WTC11 (cell line): ENCODE results near the gene SLC7A8. TPM values are rescaled to one million over a fixed set of nuclear protein-coding genes. Genes with fewer than 3 reads are reported as not detected.

Experiments
- ATAC-seq: fragments of 200-7000 bp; cut with Tn5 transposase; 2 replicates; pipeline ENCODE4 v1.10.0; 2021; ENCODE audit warnings: mild to moderate bottlenecking, moderate library complexity
- CTCF ChIA-PET: fragments of 300-600 bp; sonication (Branson Sonifier 250); formaldehyde crosslinking; loops from one replicate; lab custom pipeline; 2021; ENCODE audit warnings: antibody characterized with exemption; lab: Charles Lee
- POLR2A ChIA-PET: fragments of 350-600 bp; sonication (Branson Sonifier 250); formaldehyde crosslinking; loops from one replicate; lab custom pipeline; 2021; ENCODE audit warnings: antibody characterized with exemption; lab: Charles Lee
- DNase-seq: peaks from one replicate; pipeline ENCODE4 v3.0.0; 2021; ENCODE audit warnings: low spot score
- H3K27ac Mint-ChIP-seq: 2 replicates; pipeline ENCODE4 v1.8.0; 2021; ENCODE audit warnings: mixed read lengths
- H3K27me3 Mint-ChIP-seq: 2 replicates; pipeline ENCODE4 v1.8.0; 2021; ENCODE audit warnings: low read depth, mild to moderate bottlenecking, moderate library complexity, mixed read lengths
- H3K36me3 Mint-ChIP-seq: 2 replicates; pipeline ENCODE4 v1.8.0; 2021; ENCODE audit warnings: mixed read lengths
- H3K4me1 Mint-ChIP-seq: 2 replicates; pipeline ENCODE4 v1.8.0; 2022; ENCODE audit warnings: mixed read lengths
- H3K4me3 Mint-ChIP-seq: 2 replicates; pipeline ENCODE4 v1.8.0; 2021; ENCODE audit warnings: mild to moderate bottlenecking, moderate library complexity, mixed read lengths
- H3K9me3 Mint-ChIP-seq: 2 replicates; pipeline ENCODE4 v1.8.0; 2021; ENCODE audit warnings: mixed read lengths
- AFF4 ChIP-seq: sonication (generic); formaldehyde crosslinking; IDR thresholded peaks from 2 replicates; pipeline ENCODE4 v1.8.1; 2023; ENCODE audit warnings: mild to moderate bottlenecking, missing genetic modification reagents, borderline replicate concordance
- ATF1 ChIP-seq: sonication (generic); formaldehyde crosslinking; IDR thresholded peaks from 2 replicates; pipeline ENCODE4 v1.8.1; 2023; ENCODE audit warnings: mild to moderate bottlenecking, moderate library complexity, missing genetic modification reagents
- ATF2 ChIP-seq: sonication (generic); formaldehyde crosslinking; IDR thresholded peaks from 2 replicates; pipeline ENCODE4 v1.8.1; 2022; ENCODE audit warnings: low read depth, missing genetic modification reagents, borderline replicate concordance
- CDX4 ChIP-seq: fragments of 250-450 bp; sonication (Bioruptor Pico); IDR thresholded peaks from 2 replicates; pipeline ENCODE4 v1.9.0; 2021; ENCODE audit warnings: moderate library complexity, mild to moderate bottlenecking, inconsistent platforms, borderline replicate concordance
- EMX1 ChIP-seq: fragments of 250-450 bp; sonication (Bioruptor Pico); IDR thresholded peaks from 2 replicates; pipeline ENCODE4 v1.8.0; 2021; ENCODE audit warnings: mild to moderate bottlenecking
- ETV6 ChIP-seq: sonication (generic); formaldehyde crosslinking; IDR thresholded peaks from 2 replicates; pipeline ENCODE4 v1.8.1; 2022; ENCODE audit warnings: mild to moderate bottlenecking, missing genetic modification reagents
- HMGXB4 ChIP-seq: sonication (generic); formaldehyde crosslinking; IDR thresholded peaks from 2 replicates; pipeline ENCODE4 v1.8.1; 2023; ENCODE audit warnings: mild to moderate bottlenecking, moderate library complexity, missing genetic modification reagents
- JUN ChIP-seq: sonication (generic); formaldehyde crosslinking; IDR thresholded peaks from 2 replicates; pipeline ENCODE4 v1.8.0; 2023; ENCODE audit warnings: mild to moderate bottlenecking, missing genetic modification reagents
- PRRX2 ChIP-seq: fragments of 250-450 bp; sonication (Bioruptor Pico); IDR thresholded peaks from 2 replicates; pipeline ENCODE4 v1.8.0; 2021; ENCODE audit warnings: mild to moderate bottlenecking
- RORB ChIP-seq: fragments of 250-450 bp; sonication (Bioruptor Pico); IDR thresholded peaks from 2 replicates; pipeline ENCODE4 v1.9.0; 2021; ENCODE audit warnings: mild to moderate bottlenecking
- SOX15 ChIP-seq: fragments of 250-450 bp; sonication (Bioruptor Pico); IDR thresholded peaks from 2 replicates; pipeline ENCODE4 v1.9.0; 2021; ENCODE audit warnings: mild to moderate bottlenecking
- STAT6 ChIP-seq: sonication (generic); formaldehyde crosslinking; conservative IDR thresholded peaks from 2 replicates; pipeline ENCODE4 v1.8.1; 2023; ENCODE audit warnings: mild to moderate bottlenecking, low read depth, missing genetic modification reagents, moderate library complexity
- ZBTB43 ChIP-seq: sonication (generic); formaldehyde crosslinking; IDR thresholded peaks from 2 replicates; pipeline ENCODE4 v1.8.1; 2023; ENCODE audit warnings: mild to moderate bottlenecking, missing genetic modification reagents
- ZNF219 ChIP-seq: sonication (generic); formaldehyde crosslinking; IDR thresholded peaks from 2 replicates; pipeline ENCODE4 v1.8.0; 2023; ENCODE audit warnings: missing genetic modification reagents, mild to moderate bottlenecking, borderline replicate concordance
- ZNF416 ChIP-seq: fragments of 250-450 bp; sonication (Bioruptor Pico); IDR thresholded peaks from 2 replicates; pipeline ENCODE4 v1.9.0; 2021; ENCODE audit warnings: mild to moderate bottlenecking, inconsistent platforms
- total RNA-seq: library from RNA; stranded (reverse); gene quantifications from 3 replicates; pipeline ENCODE4 v1.2.3, GENCODE V29; 2021

SLC7A8 gene
- total RNA-seq, 1 experiment from 2014 or later = 207 TPM

GRCh38 chr14:23129759-23130316 lies 53.6 kb downstream of the SLC7A8 start:
- H3K4me1 Mint-ChIP-seq = peaks cover 14% of the 10 kb centered on the region
- POLR2A ChIA-PET = interaction anchor here (1.3 kb wide), 1 partner anchor 25 kb away, joined by 3 read pairs; no protein-coding TSS in a partner anchor

More at GRCh38 chr14:23129759-23130316, 53.6 kb downstream of the SLC7A8 start:
- no peak for ATAC-seq
- no peak overlapping the region for H3K27ac Mint-ChIP-seq
- H3K4me3 Mint-ChIP-seq = no peak overlapping the region
- H3K9me3 Mint-ChIP-seq = no peaks in the 10 kb centered on the region
- H3K27me3 Mint-ChIP-seq = no peaks in the 10 kb centered on the region
- DNase-seq = no peak
- TF ChIP-seq PRRX2 (CRISPR knock-in tag) (no peak), ETV6 (no peak), ZNF416 (CRISPR knock-in tag) (no peak), ATF1 (no peak), EMX1 (CRISPR knock-in tag) (no peak), CDX4 (no peak), ATF2 (no peak), HMGXB4 (CRISPR knock-in tag) (no peak), ZNF219 (no peak), RORB (CRISPR knock-in tag) (no peak), SOX15 (CRISPR knock-in tag) (no peak), STAT6 (CRISPR knock-in tag) (no peak), AFF4 (CRISPR knock-in tag) (no peak), JUN (no peak), ZBTB43 (CRISPR knock-in tag) (no peak)
- CTCF ChIA-PET = interaction anchor here (2.0 kb wide), 1 partner anchor 9 kb away, joined by 9 read pairs; no protein-coding TSS in a partner anchor
- H3K36me3 Mint-ChIP-seq = peaks cover 57% of the 10 kb centered on the region
